Suppressor macrophage (primary cell): ENCODE data around the gene LARGE2.

Experiments used
- DNase-seq, 4 experiments: peaks; one replicate each; pipeline ENCODE4 v3.0.0-alpha.2; 2020 to 2022

LARGE2 gene

GRCh38 chr11:45967506-45967905 lies 45.0 kb downstream of the LARGE2 start:
- DNase-seq: no peak

GRCh38 chr11:45968901-45969300 lies 46.4 kb downstream of the LARGE2 start:
- no peak for DNase-seq

GRCh38 chr11:45973601-45974000 lies 51.1 kb downstream of the LARGE2 start:
- DNase-seq: no peak

- DNase-seq: no peak
These were observed 52.4 kb downstream of the LARGE2 start for GRCh38 chr11:45974806-45975205.
